SU-DHL-6 (cell line): ENCODE results near the gene ETS1.

Experiments
- EZH2phosphoT487 ChIP-seq: fragments of 200-600 bp; sonication (generic), shearing (Covaris generic); conservative IDR thresholded peaks from 2 replicates; pipeline ENCODE4 v1.6.1; 2018; ENCODE audit warnings: mild to moderate bottlenecking, antibody characterized with exemption, low read length, moderate library complexity, mixed read lengths
- TF ChIP-seq, protein P1 (sequence below): fragments of 200-600 bp; sonication (generic); IDR thresholded peaks from one replicate; pipeline ENCODE4 v1.5.1; 2017; ENCODE audit warnings: antibody characterized with exemption, mild to moderate bottlenecking, low read length, moderate library complexity; ENCODE audit not compliant: insufficient read depth, poor library complexity, severe bottlenecking

- TF ChIP-seq, protein P1, sequence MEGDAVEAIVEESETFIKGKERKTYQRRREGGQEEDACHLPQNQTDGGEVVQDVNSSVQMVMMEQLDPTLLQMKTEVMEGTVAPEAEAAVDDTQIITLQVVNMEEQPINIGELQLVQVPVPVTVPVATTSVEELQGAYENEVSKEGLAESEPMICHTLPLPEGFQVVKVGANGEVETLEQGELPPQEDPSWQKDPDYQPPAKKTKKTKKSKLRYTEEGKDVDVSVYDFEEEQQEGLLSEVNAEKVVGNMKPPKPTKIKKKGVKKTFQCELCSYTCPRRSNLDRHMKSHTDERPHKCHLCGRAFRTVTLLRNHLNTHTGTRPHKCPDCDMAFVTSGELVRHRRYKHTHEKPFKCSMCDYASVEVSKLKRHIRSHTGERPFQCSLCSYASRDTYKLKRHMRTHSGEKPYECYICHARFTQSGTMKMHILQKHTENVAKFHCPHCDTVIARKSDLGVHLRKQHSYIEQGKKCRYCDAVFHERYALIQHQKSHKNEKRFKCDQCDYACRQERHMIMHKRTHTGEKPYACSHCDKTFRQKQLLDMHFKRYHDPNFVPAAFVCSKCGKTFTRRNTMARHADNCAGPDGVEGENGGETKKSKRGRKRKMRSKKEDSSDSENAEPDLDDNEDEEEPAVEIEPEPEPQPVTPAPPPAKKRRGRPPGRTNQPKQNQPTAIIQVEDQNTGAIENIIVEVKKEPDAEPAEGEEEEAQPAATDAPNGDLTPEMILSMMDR: no peak
- TF ChIP-seq EZH2phosphoT487: no peak
Observed at GRCh38 chr11:128463371-128463829, 124.0 kb downstream of the ETS1 start.
